Upper lobe of left lung (tissue), 6 donors: ENCODE data around the gene KCNN2. TPM values are rescaled to one million over a fixed set of nuclear protein-coding genes. Genes with fewer than 3 reads are reported as not detected.

Source experiments
- ATAC-seq, 2 donors: fragments of 200-7000 bp; cut with Tn5 transposase; one replicate each; pipeline ENCODE4 v1.9.1; 2022; ENCODE audit warnings: mild to moderate bottlenecking in 2 of 2, moderate library complexity in 2 of 2; ENCODE audit not compliant: low FRiP score in 2 of 2
- DNase-seq, 2 donors: peaks; one replicate each; pipeline ENCODE4 v3.0.0-alpha.2; 2019 to 2020
- H3K27ac ChIP-seq, 4 donors: fragments of 200-600 bp; sonication (generic); one replicate each; pipeline ENCODE4 v1.5.1; 2016 to 2019
- H3K27me3 ChIP-seq, 4 donors: fragments of 200-600 bp; sonication (generic); one replicate each; pipeline ENCODE4 v1.5.1; 2017 to 2019
- H3K36me3 ChIP-seq, 4 donors: fragments of 200-600 bp; sonication (generic); one replicate each; pipeline ENCODE4 v1.5.1; 2016 to 2019
- H3K4me1 ChIP-seq, 4 donors: fragments of 200-600 bp; sonication (generic); one replicate each; pipeline ENCODE4 v1.5.1; 2018 to 2019
- H3K4me3 ChIP-seq, 4 donors: fragments of 200-600 bp; sonication (generic); one replicate each; pipeline ENCODE4 v1.5.1; 2017 to 2019; ENCODE audit warnings: mild to moderate bottlenecking in 2 of 4, moderate library complexity in 1 of 4
- H3K9me3 ChIP-seq, 4 donors: fragments of 200-600 bp; sonication (generic); one replicate each; pipeline ENCODE4 v1.5.1; 2018 to 2019
- EP300 ChIP-seq, 4 donors: sonication (generic); formaldehyde crosslinking; IDR thresholded peaks; one replicate each; pipeline ENCODE4 v1.5.1; 2017; ENCODE audit warnings: antibody characterized with exemption in 4 of 4, control low read depth in 2 of 4
- POLR2A ChIP-seq, 4 donors: fragments of 450-650 bp; IDR thresholded peaks; one replicate each; pipeline ENCODE4 v1.5.1; 2016 to 2017; ENCODE audit warnings: antibody characterized with exemption in 4 of 4, mild to moderate bottlenecking in 2 of 4
- POLR2AphosphoS5 ChIP-seq, 2 donors: sonication (generic); formaldehyde crosslinking; IDR thresholded peaks; one replicate each; pipeline ENCODE4 v1.5.1; 2017; ENCODE audit warnings: antibody characterized with exemption in 2 of 2
- WGBS, 2 donors: methylation state at CpG; one replicate each; pipeline ENCODE4 v1.1.5; 2017 to 2018; 5-methylcytosine and 5-hydroxymethylcytosine counted together
- total RNA-seq, 6 donors: library from RNA; depleted of rRNA in 4 of 6; stranded (reverse); fragments of >200 nt in 4 of 6; gene quantifications; one replicate each; pipeline versions ENCODE4 v1.1.0 to v1.2.1, GENCODE V29; 2016 to 2021
- TF ChIP-seq, protein P1 (sequence below), 6 experiments: fragments of 450-650 bp in 4 of 6; fragments of 200-600 bp in 2 of 6; sonication (generic) in 2 of 6; IDR thresholded peaks; one replicate each; pipeline ENCODE4 v1.5.1; 2016 to 2019; ENCODE audit warnings: antibody characterized with exemption in 6 of 6
- donor health status: DM: no; HTN: no; CAD: no; lungs with moderate emphysema.
- donor health status: DM: no; HTN: yes; CAD: no; lungs with severe emphysema.

Gene KCNN2
- total RNA-seq, 6 donors from 2014 or later, result 0.55 to 3.2 (median 1.9) TPM

DNA sequence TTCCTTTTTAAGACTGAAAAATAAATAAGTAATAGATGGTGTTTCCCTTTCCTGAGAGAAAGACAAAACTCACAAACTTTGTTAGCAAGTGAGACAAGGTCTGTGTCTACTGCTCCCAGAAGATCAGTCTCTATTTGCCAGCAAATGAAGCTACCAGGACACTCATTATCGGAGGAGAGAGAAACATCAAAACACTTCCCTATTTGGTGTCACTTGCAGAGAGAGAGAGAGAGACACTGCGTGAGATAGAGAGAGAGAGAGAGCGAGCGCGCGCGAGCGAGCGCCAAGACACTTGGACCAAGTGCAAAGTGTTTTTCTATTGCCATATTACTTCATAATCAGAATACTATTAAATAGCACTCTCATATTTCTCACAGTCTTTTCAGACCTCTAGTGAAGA, 142.7 kb downstream of the KCNN2 start:
- no peak for TF ChIP-seq EP300 (IDR thresholded peaks at IDR 0.05)
- TF ChIP-seq, protein P1, sequence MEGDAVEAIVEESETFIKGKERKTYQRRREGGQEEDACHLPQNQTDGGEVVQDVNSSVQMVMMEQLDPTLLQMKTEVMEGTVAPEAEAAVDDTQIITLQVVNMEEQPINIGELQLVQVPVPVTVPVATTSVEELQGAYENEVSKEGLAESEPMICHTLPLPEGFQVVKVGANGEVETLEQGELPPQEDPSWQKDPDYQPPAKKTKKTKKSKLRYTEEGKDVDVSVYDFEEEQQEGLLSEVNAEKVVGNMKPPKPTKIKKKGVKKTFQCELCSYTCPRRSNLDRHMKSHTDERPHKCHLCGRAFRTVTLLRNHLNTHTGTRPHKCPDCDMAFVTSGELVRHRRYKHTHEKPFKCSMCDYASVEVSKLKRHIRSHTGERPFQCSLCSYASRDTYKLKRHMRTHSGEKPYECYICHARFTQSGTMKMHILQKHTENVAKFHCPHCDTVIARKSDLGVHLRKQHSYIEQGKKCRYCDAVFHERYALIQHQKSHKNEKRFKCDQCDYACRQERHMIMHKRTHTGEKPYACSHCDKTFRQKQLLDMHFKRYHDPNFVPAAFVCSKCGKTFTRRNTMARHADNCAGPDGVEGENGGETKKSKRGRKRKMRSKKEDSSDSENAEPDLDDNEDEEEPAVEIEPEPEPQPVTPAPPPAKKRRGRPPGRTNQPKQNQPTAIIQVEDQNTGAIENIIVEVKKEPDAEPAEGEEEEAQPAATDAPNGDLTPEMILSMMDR (IDR thresholded peaks at IDR 0.05), result no peak
- TF ChIP-seq POLR2A (IDR thresholded peaks at IDR 0.05), result no peak
- TF ChIP-seq POLR2AphosphoS5 (IDR thresholded peaks at IDR 0.05), result no peak
- no peak overlapping the region for H3K4me3 ChIP-seq
- DNase-seq, result peak in 1 of 2 donors; percentile 39

DNA sequence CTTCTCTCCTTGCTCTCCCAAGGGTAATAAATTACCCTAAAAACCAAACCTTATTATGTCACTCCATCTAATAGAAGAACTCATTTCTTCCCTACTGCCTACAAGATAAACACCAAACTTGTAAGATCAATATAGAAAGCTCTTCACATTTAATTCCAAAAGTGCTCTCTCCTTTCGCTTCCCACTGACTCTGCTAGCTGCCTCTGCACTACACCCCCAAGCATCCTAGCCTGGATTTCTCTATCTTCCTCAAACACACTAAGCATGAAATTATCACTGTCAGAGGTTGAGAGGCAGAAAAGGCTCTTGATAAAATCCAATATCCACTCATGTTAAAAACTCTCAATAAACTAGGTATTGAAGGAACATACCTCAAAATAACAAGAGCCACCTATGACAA, 162.4 kb downstream of the KCNN2 start:
- no peak for DNase-seq
- no peak overlapping the region for H3K27ac ChIP-seq
- H3K4me3 ChIP-seq, result no peak overlapping the region
- no peaks in the 10 kb centered on the region for H3K36me3 ChIP-seq
- peaks cover 0 to 5% (median 0%) of the 10 kb centered on the region in 4 donors for H3K9me3 ChIP-seq
- no peaks in the 10 kb centered on the region for H3K4me1 ChIP-seq
- no peaks in the 10 kb centered on the region for H3K27me3 ChIP-seq
- WGBS, 2 donors, result 88 to 93% methylated on average over 1 of the region's 1 CpG
- TF ChIP-seq POLR2AphosphoS5 (IDR thresholded peaks at IDR 0.05), result no peak
- TF ChIP-seq, protein P1 (IDR thresholded peaks at IDR 0.05), result no peak
- TF ChIP-seq EP300 (IDR thresholded peaks at IDR 0.05), result no peak
- no peak for TF ChIP-seq POLR2A (IDR thresholded peaks at IDR 0.05)
- ATAC-seq, result no peak

More for the DNA sequence above, 142.7 kb downstream of the KCNN2 start:
- no peak for ATAC-seq
- H3K27ac ChIP-seq, result no peak overlapping the region
- H3K27me3 ChIP-seq, result no peaks in the 10 kb centered on the region
- H3K4me1 ChIP-seq, result no peaks in the 10 kb centered on the region
- H3K36me3 ChIP-seq, result no peaks in the 10 kb centered on the region
- no peaks in the 10 kb centered on the region for H3K9me3 ChIP-seq
- 88 to 89% methylated on average over 9 of the region's 9 CpGs for WGBS, 2 donors

DNA sequence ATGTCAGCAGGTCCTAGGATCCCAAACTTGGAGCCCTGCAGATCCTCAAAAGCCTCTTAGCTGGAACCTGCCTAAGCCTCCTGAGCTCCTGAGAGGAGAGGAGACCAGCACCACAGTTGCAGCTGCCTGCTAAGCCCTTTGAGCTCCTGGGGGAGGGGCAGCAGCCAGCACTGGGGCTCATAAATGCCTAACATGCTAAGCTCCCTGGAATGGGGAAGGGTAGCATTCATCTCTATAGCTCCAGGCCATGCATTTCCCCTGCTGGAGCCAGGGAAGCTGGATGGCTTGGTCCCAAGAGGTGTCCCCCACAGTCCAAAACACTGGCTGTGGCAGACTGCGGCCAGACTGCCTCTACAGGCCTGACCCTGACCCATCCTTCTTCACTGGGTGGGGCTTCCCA, 182.7 kb downstream of the KCNN2 start:
- no peaks in the 10 kb centered on the region for H3K36me3 ChIP-seq
- no peak overlapping the region for H3K27ac ChIP-seq
- 100% methylated on average over 1 of the region's 1 CpG; no CpG with 5 or more reads in 1 of the 2 donors for WGBS, 2 donors
- DNase-seq, result no peak
- H3K4me1 ChIP-seq, result no peaks in the 10 kb centered on the region
- H3K27me3 ChIP-seq, result no peaks in the 10 kb centered on the region
- TF ChIP-seq POLR2A (IDR thresholded peaks at IDR 0.05), result no peak
- no peak for TF ChIP-seq POLR2AphosphoS5 (IDR thresholded peaks at IDR 0.05)
- TF ChIP-seq, protein P1 (IDR thresholded peaks at IDR 0.05), result no peak
- TF ChIP-seq EP300 (IDR thresholded peaks at IDR 0.05), result no peak
- H3K4me3 ChIP-seq, result no peak overlapping the region
- H3K9me3 ChIP-seq, result no peaks in the 10 kb centered on the region
- peak in 1 of 2 donors; percentile 30 for ATAC-seq
